HG02943 (cell line): Measurements from ENCODE around the gene AADACL4.
"Not testable (repeated sequence)": the region's sequence is repeated elsewhere in the genome, so short reads cannot be mapped to it uniquely, and the experiment has no call there.

Experiments used
- ATAC-seq: cut with Tn5 transposase; IDR thresholded peaks from one replicate; pipeline ENCODE4 v1.9.1; 2021; ENCODE audit warnings: mild to moderate bottlenecking, low read depth, moderate library complexity; ENCODE audit not compliant: unreplicated experiment

The AADACL4 gene

DNA sequence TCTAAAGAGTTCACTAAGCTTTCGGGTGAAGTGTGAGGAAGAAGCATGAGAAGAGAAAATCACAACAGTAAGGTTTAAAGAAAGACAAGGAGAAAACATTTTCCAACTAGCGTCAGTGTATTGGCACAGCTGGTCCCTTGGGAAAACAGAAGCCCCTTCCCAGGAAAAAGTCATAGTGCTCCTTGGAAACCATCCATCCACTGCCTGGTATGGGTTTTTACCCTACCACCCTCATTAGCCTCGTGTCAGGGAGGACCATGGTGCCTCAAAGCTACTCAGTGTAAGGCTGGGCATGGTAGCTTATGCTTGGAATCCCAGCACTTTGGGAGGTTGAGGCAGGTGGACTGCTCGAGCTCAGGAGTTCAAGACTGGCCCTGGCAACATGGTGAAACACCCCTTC, 12.7 kb downstream of the AADACL4 start:
- ATAC-seq = no peak

DNA sequence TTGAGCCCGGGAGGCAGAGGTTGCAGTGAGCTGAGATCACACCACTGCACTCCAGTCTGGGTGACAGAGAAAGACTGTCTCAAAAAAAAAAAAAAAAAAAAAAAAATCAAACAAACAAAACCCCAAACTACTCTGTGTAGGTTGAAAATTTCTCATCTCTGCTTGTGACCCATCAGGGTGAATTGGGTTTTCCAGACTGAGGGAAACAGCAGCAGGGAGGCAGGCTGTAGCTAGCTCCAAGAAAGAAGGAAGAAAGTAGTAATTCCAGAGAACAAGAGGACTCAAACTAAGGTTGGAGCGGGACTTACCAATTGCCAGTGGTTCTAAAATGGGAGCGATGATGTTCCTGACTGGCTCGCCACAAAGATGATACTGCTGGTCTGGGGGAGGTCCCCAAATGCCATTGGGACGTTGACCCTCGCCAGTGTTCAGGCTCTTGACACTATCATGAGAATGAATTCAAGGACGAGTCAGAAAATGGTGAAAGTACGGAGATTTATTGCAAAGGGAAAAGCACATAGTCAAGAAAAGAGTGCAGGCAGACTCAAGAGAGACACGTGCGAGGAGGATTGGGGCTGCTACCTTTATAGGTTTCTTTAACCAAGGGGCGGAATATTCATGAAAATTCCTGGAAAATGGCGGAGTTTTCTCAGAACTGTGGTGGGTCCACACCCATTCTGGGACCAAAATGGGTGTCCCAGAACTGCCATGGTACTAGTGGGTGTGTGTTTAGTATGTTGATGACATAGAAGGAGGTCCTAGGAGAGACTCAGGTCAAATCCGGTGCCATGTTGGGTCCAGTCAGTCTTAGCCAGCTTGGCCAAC, 13.4 kb downstream of the AADACL4 start:
- ATAC-seq = no peak

DNA sequence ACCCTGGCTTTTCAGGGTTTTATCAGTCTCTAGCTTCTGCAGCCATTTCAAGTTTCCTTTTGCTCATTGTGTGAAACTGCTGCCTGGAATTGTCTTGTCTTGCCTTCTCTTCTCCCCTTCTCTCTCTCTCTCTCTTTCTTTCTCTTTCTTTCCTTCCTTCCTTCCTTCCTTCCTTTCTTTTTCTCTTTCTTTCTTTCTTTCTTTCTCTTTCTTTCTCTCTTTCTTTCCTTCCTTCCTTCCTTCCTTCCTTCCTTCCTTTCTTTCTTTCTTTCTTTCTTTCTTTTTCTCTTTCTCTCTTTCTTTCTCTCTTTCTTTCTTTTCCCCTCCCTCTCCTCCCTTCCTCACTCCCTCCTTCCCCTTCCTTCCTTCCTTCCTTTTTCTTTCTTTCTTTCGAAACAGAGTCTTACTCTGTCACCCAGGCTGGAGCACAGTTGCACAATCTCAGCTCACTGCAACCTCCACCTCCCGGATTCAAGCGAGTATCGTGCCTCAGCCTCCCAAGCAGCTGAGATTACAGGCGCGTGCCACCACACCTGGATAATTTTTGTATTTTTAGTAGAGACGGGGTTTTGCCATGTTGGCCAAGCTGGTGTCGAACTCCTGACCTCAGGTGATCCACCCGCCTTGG, 14.1 kb downstream of the AADACL4 start:
- not testable (repeated sequence) for ATAC-seq

DNA sequence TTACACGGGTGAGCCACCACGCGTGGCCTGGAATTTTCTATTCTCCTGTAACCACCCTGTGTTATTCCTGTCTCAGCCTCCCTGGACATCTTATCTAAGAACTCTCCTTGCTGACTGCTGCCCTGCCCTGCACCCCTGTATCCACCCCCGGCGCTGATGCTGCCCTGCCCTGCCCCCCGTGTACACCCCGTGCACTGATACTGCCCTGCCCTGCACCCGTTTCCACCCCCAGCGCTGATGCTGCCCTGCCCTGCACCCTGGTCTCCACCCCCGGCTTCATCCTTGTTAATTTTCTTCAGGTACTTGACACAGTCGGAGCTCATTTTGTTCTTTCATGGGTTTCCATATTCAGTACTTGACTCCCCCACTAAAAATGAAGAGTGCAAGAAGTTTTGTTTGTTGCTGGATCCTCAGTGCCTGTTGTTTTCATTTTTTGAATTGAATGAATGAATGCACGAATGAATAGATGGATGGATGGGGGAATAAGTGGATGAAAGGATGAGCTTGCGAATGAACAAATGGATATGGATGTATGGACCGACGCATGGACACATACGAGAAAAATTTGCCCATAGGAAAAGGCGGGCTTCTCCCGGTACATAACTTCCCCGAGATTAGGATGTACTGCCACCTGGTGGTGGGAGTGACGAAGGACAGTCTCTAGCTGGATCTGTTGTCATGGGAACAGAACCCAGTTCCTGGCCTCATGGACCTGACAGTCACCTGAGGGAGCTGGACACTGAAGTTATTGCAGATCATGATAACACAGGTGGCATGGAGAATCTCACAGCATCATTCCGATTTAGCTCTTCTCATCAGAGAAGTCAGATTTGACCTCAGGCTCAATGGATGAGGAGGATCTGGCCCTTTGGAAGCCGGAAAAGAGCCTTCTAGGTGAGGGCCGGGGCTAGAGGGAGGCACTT, 14.9 kb downstream of the AADACL4 start:
- no peak for ATAC-seq

DNA sequence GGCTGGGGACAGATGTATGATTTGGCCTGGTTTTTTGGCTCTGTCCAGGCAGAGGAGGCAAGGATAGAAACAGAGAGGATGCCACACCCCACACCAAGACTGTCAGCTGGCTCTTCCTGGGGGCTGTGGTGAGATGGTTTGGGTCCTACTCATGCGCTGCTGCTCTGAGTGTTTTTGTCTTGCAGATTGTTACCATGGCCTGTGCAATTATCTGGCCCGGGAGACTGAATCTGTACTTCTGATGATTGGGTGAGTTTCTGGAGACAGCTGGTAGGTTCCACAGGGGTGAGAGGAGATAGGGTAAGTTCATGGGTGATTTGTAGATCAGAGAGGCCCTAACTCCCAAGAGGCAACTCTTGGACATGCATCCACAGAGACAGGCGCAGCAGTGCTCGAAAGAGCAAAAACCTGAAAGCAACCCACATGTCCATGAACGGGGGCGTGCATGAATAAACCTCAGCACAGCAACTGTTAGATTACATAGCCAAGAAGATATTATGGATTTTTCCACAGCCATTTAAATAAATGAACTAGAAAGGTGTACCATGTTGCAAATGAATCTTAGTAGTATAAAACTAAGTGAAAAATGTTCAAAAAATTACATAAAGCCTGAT, 17.8 kb downstream of the AADACL4 start:
- no peak for ATAC-seq

DNA sequence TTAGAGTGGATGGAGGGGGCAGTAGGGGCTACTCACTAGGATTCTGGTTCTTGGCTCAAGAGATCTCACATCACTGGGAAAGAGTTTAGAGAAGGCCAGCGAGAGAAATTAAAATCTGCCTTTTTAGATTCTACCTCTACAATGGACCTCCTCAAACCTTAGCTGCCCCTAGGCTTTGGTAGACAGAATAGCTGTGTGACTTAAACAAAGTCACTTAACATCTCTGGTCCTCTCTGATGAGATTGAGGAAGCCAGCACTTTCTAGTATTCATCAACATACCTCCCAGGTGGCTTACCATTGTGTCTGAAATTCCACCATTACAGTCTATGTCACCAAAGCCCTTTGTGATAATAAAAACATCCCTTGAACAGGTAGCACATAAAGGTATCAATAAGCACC, 18.7 kb downstream of the AADACL4 start:
- no peak for ATAC-seq

DNA sequence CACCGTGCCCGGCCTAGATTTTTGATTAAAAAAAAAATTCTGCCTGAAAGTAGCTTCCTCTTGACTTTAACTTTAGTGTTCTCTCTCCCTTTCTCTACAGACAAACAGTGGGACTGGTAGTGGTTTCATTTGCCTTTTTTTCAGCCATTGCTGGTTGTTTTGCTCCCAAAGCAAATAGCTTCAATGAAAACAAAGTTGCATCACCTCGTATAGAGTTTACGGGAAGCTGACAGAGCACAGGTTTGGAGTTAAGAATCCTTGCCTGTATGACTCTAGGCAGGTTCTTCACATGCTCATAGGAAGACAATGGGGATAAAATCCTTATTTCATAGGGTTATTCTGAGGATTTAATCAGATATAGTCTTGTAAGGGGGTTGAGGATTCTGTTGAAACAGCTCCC, 21.6 kb downstream of the AADACL4 start:
- ATAC-seq = no peak

DNA sequence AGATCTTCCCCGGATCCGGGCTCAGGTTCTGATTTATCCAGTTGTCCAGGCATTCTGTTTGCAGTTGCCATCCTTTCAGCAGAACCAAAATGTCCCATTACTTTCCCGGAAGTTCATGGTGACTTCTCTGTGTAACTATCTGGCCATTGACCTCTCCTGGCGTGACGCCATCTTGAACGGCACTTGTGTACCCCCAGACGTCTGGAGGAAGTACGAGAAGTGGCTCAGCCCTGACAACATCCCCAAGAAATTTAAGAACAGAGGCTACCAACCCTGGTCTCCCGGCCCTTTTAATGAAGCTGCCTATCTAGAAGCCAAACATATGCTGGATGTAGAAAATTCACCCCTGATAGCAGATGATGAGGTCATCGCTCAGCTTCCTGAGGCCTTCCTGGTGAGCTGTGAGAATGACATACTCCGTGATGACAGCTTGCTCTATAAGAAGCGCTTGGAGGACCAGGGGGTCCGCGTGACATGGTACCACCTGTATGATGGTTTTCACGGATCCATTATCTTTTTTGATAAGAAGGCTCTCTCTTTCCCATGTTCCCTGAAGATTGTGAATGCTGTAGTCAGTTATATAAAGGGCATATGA, 22.4 kb downstream of the AADACL4 start:
- ATAC-seq = no peak

DNA sequence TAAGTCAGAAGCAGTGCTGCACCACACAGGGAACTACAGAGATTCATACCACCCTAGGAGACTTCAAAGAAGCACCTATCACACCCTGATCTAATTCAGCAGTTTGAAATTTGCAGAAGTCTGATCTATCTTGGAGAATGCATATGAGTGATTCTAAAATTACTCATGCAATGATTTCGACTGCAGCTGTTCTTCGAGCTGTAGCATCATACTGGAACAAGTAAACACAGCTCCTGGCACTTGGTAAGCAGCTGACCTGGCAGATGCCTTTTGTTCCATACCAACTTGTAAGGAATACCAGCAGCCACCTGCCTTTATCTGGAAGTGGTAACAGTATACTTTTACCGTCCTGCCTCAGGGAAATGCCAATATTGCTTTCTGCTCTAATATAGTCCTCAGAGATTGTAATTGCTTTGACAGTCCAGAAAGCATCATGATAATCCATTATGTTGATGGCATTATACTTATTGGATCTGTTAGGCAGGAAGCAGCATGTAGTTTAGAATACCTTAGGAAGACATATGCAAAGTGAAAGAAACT, 25.7 kb downstream of the AADACL4 start:
- no peak for ATAC-seq

DNA sequence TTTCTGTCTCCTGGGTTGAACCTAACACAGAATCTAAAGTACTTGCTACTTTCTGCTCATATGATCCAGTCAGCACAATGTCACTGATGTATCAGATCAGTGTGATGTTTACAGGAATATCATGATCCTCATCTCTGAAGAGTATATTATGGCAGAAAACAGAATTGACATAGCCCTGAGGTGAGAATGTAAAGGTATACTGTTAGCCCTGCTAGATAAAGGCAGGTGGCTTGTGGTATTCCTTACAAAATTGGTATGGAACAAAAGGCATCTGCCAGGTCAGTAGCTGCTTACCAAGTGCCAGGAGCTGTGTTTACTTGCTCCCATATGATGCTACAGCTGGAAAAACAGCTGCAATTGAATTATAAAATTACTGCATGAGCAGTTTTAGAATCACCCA, 30.5 kb downstream of the AADACL4 start:
- ATAC-seq = no peak

DNA sequence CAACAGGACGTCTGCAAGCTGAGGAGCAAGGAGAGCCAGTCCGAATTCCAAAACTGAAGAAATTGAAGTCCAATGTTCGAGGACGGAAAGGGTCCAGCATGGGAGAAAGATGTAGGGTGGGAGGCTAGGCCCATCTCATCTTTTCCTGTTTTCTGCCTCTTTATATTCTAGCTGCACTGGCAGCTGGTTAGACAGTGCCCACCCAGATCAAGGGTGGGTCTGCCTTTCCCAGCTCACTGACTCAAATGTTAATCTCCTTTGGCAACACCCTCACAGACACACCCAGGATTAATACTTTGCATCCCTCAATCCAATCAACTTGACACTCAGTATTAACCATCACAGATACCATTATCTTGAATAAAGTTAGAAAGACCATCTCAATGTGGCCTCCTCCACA, 32.2 kb downstream of the AADACL4 start:
- ATAC-seq = not testable (repeated sequence)

DNA sequence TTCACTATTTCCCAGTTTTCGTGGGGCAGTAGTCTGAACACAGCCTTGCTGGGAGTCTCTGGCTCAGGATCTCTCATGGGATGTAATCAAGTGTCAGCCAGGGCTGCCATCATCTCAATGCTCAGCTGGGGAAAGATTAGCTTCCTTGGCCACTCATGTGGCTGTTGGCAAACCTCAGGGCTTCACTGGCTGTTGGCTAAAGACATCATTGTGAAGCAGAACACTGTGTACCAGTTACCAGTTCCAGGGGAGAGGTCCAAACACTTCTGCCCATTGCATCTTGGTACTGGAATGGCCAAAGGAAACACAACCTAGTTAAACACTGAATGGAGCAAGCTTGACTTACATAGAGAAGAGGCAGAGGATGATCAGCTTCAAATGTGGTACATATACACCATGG, 33.7 kb downstream of the AADACL4 start:
- no peak for ATAC-seq

DNA sequence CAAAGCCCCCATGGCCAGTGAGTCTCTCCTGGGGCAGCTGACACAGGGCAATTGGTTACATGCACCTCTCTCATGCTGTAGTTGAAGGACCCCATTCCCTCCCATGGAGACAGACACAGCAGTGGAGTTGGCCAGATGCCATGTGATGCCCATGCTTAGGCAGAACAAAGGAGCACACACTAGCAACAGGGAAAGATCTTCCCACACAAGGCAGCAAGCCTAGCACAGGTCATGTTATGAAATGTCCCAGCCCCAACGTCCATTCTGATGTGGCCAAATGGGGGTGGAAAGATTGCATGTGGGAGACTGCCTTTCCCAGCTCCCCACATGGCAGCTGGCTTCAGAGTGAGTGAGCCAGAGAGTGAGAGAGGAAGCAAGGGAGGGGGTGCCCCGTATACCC, 34.5 kb downstream of the AADACL4 start:
- no peak for ATAC-seq

DNA sequence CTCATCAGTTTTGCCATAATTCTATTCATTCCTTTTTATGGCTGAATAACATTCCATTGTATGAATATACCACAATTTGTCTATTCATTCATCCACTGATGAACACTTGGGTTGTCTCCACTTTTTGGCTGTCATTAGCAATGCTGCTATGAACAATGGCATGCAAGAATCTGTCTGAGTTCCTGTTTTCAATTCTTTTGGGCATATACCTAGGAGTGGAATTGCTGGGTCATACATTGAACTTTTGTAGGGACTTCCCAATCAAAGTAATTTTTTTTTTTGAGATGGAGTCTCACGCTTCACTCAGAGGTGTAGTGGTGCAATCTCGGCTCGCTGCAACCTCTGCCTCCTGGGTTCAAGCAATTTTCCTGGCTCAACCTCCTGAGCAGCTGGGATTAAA, 34.9 kb downstream of the AADACL4 start:
- ATAC-seq = no peak

DNA sequence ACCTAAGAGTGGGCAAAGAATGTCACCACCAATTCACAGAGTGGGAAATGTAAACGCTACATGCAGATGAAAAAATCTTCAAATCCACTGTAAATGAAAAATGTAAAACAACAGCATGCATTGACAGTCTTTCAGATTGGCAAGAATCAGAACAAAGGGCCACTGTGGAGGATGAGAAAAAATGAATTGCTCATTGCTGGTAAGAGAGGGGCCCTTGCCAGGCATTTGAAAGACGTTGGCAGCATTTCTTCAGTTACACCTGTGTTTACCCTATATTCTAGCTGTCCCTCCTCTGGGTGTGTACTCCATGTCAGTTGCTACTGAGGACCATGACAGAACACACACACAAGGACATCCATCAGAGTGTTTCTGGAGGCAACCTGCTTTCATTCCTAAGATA, 46.3 kb downstream of the AADACL4 start:
- no peak for ATAC-seq

DNA sequence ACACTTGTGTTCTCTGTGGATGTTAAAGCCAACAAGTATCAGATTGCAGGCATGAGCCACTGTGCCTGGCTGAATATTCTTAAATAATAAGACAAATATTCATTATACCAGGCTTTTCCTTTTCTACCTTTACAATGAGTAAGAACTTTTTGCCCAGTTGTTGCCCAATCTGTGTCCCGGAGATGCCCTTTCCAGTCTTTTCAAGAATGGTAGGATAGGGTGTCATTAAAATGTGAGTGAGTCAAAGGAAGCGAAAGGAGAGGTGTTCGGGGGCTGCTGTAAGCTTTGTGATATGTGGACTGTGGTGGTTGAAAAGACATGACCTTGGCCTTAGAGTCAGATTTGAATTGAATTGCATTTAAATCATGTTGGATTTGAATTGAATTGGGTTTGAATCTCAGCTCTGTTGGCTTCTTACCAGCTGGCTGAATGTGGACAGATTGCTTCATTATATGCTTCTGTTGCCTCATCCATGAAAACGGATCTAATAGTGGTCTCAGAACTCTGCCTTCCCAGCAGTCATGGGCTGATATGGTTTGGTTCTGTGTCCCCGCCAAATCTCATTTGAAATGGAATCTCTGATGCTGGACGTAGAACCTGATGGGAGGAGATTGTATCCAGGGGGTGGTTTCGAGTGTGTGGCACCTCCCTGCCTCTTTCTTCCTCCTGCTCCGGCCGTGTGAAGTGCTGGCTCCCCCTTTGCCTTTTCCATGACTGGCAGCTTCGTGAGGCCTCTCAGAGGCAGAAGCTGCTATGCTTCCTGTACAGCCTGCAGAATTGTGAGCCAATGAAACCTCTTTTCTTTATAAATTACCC, 49.3 kb downstream of the AADACL4 start:
- no peak for ATAC-seq

DNA sequence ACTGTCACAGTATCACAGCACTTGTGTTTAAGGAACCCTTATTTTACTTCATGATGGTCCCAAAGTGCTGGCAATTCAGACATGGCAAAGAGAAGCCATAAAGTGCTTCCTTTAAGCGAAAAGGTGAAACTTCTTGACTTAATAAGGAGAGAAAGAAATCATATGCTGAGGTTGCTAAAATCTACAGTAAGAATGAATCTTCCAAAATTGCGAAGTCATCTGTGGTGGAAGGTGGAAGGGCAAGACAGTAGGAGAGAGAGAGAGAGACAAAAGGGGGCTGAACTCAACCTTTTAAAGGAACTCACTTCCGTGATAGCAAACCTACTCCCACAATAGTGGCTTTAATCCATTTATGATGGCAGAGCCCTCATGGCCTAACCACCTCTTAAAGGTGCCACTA, 52.8 kb downstream of the AADACL4 start:
- no peak for ATAC-seq

DNA sequence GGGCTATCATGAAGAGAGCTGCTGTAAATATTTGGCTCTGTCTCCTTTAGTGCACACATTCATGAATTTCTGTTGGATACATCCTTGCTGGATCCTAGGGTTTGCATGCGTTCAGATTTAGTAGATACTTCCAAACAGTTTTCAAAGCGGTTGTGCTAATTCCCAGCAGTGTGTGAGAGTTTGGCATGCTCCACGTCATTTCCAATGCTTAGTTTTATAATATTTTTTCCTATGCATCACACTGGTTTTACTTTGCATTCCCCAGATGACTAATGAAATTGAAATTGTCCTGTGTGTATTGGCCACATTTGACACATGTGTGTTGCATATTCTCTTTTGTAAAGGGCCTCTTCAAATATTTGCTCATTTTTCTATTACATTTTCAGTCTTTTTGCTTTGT, 53.5 kb downstream of the AADACL4 start:
- no peak for ATAC-seq

DNA sequence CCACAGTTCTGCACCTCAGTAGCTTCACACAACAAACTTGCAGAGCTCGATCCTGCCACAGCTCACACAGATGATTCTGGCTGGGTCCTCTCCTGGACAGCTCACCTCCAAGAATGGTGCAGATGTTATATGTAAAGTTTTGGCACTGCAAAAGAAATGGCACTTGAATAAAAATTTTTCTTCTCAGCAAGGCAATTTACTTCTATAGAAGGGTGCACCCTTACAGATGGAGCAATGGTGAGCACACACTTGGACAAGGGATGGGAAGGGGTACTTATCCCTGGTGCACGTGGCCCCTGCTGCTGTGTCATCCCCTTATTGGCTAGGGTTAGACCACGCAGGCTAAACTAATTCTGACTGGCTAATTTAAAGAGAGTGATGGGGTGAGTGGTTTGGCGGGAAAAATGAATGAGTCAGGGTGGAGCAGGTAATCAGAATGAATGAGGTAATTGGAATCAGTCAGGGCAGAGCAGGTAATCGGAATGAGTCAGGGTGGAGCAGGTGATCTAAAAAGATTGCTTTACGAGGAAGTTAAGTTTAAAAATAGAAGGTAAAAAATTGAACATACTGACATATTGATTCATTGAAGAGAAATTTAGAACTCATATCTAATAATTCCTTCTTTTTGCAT, 60.1 kb downstream of the AADACL4 start:
- no peak for ATAC-seq
